Sciatic nerve (tissue), 2 donors: ENCODE measurements around the gene LINC01488. TPM values are rescaled to one million over a fixed set of nuclear protein-coding genes. Genes with fewer than 3 reads are reported as not detected.

ENCODE experiments used
- ATAC-seq: fragments of 200-7000 bp; cut with Tn5 transposase; one replicate; pipeline ENCODE4 v1.9.1; 2020; ENCODE audit warnings: mild to moderate bottlenecking, moderate library complexity
- DNase-seq: peaks from one replicate; pipeline ENCODE4 v3.0.0-alpha.2; 2020; ENCODE audit warnings: low spot score
- intact Hi-C: fragments of 100-400 bp; cut with DNase I; formaldehyde crosslinking; loops from one replicate; pipeline ENCODE4 v1.14.2; 2022
- total RNA-seq: library from RNA; stranded (reverse); fragmentation: NEBNext Ultra II Directional; extraction: Animal tissue kit (Norgen Biotek cat#: 25700); gene quantifications from one replicate; pipeline ENCODE4 v1.2.1, GENCODE V29; 2021
- donor health status: DM: no; HTN: no; CAD: no.
- donor health status: DM: no; HTN: no; CAD: no.

LINC01488 gene
- total RNA-seq = not detected

DNA sequence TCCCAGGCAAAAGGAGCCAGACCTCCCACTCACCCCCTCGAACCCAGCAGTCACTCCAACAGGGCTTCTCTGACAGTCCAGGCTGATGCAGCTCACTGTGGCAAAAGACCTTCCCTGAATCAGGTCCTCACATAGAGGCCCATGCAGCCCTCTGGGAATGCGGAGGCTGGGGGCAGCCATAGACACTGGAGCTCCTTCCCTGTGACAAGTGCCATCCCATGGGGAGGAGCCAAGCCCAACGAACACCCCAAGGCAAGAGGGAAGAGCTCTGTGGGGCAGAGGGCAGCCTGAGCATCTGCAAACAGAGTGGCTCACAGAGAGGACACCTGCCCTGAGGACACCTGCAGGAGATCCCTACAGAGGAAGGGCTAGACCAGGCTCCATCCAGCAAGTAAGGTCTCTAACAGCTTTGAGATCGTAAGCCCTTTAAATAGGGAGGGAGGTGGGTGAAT is at the start of gene LINC01488:
Gene LINC01488, plus strand, starts transcription at position 271 of the 452 bp plus-strand sequence.
- DNase-seq (no peak), ATAC-seq (no peak)
- intact Hi-C loops = no loop called here

DNA sequence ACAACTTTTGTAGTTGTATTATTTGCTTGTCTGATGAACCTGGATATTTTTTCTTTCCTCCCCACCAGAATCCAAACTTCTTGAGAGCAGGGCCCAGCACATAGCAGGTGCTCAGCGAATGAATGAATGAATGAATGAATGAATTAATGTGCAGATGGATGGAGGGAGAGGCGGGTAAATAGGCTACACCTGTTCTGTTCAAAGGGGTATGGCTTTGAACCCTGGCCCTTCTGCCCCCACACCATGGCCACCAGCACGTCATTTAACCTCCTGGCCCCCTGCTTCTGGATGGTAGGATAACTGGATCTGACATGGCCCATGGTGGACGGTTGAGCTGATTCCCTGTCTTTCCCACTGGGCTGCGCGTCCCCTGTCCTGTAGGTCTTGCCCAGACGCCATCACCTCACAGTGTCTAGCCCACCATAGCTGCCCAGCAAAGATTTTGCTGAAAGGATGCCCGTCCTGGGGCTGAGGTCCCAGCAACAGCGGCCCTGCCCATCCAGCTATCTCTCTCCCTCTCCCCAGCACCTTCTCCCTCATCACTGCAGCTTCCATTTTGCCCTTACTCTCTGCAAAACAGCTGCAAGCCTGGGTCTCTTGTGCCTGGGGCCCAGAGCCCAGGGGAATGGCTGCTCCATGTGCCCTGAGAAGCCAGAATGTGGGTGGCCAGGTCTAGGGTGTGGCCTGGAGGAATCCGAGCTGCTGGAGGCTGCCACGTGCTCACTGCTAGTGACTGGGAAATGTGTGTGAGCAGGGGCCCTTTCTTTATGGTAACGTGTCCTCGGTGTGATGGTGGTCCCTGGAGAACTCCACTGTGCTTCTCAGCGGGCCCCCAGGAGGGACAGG is 49.3 kb upstream of the LINC01488 start:
- ATAC-seq (no peak), DNase-seq (no peak)
- intact Hi-C loops = no loop called here

DNA sequence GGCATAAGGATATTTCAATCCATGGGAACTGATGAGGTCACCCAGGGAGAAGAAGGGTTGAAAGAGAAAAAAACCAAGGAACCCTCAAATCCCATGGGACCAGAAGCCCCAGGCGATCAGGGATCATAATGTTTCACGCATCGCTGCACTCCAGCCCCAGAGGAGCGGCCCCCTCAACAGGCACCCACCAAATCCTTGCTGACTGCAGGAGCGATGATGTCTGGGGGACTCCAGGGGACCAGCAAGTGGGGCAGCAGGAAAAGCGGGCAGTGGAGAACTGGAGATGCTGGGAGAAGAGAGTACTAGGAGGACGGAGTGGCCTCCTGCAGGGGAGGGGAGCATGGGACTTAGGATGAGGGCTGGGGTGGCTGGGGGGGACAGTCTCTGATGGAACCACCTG is 47.7 kb upstream of the LINC01488 start:
- DNase-seq (no peak), ATAC-seq (no peak)
- intact Hi-C loops = no loop called here

DNA sequence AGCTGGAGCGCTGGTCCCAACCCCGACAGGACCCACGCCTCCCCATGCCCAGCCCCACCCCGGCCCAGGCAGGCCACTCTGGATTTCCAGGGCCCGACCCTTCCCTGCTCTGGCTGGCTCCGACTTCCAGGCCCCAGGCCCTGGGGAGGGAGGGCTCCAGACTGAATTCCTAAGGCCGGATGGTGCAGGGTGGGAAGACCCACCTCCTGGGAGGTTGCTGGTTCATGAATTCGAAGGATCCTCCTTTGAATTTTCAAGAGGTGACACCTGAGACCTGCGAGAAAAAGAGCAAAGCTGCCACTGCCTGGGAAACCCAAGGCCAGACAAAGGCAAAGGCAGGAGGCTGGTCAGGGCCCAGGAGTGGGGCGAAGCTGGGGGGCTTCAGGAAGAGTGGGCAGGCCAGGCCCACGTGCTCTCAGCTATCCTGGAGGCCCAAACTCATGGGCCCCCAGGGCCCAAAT is 47.0 kb upstream of the LINC01488 start:
- intact Hi-C loops = no loop called here
- no peak for ATAC-seq
- no peak for DNase-seq

DNA sequence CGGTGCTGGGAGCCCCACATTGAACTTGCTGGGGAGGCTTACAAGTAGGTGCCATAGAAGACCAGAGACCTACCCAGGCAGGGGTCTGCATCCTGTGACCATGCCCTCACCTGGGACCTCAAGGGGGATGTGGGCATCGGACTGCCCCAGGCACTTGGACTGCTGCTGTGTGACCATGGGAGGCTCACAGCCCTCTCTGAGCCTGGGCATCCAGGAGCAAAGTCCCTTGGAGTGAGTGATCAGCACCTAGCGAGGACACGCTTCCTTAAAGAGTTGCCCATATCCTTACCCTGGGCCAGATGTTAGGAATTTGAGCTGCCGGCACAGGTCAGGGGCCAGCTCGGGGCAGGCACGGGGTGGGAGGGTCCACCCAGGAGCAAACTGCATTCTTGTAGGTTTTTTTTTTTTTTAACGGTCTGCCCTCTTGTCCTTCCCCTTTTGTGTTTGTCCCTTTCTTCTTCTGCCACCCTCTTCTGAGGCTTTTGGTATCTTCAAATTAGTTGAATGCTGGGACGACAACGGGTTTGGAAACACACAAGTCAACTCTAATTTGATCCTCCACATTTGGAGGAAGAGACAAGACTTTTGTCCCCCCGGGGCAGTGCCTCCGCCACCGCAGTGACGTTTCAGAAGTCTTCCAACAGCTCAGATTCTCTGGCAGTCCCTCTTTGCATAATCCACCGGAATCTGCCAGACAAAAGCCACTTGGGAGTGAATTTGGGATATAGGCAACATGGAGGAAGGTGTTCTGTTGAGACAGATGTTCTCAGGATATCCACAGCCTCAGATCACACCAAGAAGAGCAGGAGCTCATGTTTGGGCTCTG is 46.1 kb upstream of the LINC01488 start:
- DNase-seq (no peak), ATAC-seq (no peak)
- intact Hi-C loops = no loop called here

DNA sequence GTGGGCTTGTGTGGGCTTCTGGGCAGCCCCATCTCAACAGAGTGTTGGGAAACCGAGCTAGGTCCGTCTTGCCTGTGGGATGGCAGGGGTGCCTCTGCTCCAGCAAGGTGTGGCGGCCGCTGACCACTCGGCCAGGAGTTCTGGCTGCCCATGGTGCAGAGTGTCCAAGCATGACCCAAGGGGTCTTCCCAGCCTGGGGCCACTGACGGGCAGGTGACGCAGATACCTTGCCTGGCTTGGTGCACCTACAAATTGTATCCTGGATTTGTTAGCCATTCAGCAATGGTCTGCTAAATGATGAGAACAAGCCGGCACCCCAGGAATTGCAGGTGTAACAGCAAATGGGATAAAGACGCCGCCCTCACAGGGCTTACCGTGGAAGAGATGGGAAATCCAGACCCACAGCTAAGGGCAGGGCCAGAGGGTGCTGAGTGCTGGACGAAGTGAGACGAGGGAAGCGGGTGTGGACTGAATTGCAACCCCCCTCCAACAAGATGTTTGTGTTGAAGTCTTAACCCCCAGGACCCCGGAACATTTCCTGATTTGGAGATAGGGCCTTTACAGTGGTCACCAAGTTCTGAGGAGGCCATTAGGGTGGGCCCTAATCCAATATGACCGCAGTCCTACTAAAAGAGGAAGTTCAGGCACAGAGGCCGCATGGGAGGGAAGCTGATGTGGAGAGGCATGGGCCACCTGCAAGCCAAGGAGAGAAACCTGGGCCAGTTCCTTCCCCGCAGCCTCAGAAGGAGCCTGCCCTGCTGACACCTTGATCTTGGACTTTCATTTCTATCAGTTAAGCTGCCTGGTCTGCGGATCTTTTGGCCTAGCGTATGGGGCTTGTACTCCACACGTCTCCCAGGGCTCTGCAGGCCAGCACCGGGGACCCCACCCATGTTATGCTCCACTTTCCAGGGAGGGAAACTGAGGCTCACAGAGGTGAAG is 45.2 kb upstream of the LINC01488 start:
- intact Hi-C loops = no loop called here
- DNase-seq (no peak), ATAC-seq (no peak)

DNA sequence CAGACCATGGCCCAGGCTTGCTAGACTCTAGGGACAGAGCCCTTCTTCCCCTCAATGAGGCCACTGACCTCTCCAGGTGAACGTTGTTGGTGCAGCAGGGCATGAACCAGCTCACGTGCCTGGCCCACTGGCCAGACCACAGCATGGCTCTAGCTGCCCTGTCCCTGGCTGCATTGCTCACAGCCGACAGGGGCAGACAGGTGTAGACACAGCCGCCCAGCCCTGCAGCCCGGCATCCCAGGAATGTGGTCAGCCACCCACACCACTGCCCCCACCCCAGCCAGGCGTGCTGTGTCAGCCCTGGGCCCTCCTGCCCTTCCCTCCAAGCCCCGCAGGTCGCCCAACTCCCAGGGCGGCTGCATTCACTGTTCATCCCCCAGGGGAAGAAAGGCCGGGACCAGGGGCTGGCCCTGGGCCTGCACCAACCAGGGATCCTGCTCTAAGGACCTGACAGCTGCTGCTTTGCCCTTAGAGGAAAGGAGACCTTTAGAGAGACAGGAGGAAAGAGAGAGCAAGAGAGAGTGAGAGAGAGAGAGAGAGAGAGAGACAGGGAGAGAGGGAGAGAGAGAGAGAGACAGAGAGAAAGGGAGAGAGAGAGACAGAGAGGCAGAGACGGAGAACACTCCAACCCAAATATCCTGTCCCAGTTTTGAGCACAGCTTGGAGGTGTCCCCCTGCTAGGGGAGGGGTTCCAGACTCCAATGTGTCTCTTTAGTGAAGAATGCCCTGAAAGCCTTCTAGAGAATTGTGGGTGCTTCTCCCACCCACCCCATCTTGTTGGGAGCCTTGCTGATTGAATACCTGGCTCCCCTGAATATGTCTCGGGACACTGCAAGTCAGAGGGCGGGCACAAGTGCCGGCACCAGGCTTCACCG is 44.2 kb upstream of the LINC01488 start:
- ATAC-seq = no peak
- intact Hi-C loops = no loop called here
- no peak for DNase-seq

DNA sequence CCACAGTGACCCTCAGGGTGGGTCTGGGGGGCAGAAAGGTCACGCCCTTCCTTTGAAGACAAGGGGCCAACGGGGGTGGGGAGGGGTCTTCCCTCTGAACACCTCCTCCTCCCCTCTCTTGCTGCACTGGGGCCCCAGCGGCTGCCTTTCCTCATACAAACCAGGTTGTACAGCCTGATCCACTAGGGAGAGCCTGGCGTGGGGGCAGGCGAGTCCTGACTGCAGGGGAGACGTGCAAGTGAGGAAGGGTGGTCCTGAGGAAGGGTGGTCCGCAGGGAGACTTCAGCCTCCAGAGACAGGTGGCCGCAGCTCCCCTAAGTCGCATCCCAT is 43.6 kb upstream of the LINC01488 start:
- no peak for ATAC-seq
- intact Hi-C loops = no loop called here
- DNase-seq = no peak

DNA sequence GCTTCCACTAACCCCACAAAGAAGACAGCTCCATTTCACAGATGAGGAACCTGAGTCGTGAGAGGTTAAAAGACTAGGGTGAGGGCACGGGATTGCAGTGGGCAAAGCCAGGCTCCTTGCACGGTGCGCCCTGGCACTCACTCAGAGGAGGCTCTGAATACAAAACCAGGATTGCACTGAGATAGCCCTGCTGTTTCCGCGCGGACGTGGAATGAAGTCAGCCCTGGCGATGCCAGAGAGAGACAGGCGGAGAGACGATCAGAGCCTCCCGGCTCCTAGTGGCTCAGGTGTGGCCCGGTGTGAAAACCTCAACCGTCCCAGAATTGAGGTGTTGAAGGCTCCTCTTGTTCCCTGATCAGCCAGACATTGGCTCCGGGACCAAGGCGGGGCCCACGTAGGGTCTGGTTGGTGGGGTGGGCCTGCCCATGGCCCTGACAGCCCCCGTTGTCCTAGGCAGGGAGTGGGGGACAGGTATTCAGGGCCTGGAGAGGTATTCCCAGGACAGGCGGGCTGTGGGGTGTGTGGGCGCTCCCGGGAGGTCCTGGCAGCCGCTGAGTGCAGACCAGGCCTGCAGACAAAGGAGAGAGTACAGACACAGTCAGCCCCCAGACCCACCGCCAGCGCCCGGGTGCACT is 43.1 kb upstream of the LINC01488 start:
- no peak for ATAC-seq
- no peak for DNase-seq
- intact Hi-C loops = no loop called here

DNA sequence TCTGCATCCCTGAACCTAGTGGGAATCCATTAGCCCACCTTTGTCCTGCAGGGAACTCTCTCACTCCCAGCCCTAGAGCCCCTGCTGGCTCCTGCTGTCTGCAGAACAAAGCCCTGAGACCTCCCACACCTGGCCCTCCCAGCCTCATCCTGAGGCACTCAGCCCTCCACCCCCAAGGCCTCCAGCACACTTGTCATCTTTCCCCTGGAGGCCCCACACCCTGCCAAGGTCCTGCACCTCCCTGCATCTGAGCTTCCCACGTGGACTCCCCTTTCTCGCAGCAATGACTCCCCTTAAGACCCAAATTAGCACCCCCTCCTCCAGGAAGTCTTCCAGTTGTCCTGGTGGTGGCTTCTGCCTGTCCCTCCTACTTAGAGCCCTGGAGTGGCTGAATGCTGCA is 42.3 kb upstream of the LINC01488 start:
- intact Hi-C loops = no loop called here
- ATAC-seq = no peak
- no peak for DNase-seq

DNA sequence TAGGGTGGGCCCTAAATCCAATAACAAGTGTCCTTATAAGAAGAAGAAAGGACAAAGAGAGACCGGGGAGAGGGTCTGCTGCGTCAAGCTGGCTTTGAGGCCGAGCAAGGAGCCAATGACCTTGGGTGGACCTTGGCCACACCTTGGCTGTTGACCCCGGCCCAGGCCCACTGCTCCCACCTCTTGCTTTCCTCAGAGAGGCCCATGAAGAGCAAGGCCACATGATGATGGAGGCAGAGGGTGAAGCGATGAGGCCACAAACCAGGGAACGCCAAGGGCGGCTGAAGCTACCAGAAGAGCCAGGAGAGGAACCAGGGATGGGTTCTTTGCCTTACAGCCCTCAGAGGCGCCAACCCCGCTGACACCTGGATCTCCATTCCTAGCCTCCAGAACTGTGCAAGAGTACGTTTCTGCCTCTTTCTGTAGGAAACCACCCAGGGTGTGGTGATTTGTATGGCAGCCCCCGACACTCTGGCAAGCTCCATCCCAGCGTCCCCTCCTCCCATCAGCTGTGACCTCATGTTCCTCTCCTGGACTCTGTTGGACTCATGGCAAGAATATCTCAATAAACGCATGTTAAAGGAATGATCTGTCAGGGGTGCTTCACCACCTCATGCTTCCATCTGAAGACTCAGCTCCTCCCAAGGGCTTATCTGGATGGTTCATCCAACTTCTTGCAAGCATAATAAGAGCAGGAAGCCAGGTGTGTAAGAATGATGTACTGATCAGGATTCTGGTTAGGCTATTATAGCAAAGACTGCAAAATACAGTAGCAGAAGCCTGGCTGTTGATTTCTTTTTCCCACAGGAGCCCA is 41.6 kb upstream of the LINC01488 start:
- intact Hi-C loops = loop anchor here (5.0 kb wide), 1 partner anchor 197 kb away; no protein-coding TSS in a partner anchor
- no peak for ATAC-seq
- DNase-seq = no peak

DNA sequence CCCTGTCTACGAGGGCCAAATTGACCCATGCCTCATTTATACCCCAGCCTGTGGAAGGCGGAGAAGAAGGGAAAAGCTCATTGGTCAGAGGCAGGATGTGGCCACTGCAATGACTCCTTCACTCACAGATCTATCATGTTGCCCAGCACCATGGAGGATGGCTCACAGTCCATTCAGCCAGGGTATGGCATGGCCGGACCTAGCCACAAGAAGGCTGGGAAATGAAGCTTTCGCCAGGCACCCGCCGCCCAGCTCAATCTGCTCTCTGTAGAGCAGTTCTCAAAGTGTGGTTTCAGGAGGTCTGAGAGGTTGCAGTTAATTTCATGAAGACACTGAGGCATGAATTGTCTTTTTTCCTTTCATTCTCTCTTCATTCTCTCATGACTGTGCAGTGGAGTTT is 40.6 kb upstream of the LINC01488 start:
- intact Hi-C loops = loop anchor here (5.0 kb wide), 1 partner anchor 196 kb away; no protein-coding TSS in a partner anchor
- no peak for DNase-seq

DNA sequence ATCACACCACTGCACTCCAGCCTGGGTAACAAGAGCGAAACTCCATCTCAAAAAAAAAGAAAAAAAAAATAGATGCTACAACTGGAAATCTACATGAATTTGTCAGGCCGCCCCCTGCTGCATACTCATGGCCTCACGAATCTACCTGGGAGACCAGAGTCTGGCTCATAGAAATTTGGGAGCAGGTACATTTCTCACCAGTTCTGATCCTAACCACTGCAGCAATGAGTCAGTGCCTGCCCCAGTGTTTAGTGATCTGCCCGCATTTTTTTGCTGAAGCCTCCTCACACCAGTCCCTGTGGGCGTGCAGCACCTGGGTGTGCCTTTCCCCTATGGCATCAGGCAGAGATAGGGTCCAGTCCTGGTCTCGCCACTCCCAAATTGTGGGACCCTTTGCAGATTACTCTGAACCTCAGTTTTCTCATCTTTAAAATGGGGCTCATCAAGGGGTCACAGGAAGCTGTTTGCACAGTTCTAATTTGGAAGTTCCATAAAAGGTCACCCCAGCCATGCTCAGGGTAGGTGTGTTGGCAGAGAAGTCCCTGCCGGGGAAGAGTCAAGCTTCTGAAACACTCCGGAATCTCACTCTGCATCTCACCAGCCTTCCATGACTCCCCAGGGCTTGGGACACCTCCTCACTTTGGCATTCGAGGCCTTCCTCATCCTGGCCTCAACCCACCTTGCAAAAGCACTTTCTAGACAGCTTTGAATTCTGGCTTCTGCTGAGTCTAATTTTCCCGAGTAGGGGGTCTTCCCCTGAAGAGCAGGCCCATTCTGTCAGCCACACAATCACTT is 39.3 kb upstream of the LINC01488 start:
- no peak for DNase-seq
- intact Hi-C loops = loop anchor here (5.0 kb wide), 1 partner anchor 195 kb away; no protein-coding TSS in a partner anchor

More for the DNA sequence above, 40.6 kb upstream of the LINC01488 start:
- ATAC-seq = no peak

DNA sequence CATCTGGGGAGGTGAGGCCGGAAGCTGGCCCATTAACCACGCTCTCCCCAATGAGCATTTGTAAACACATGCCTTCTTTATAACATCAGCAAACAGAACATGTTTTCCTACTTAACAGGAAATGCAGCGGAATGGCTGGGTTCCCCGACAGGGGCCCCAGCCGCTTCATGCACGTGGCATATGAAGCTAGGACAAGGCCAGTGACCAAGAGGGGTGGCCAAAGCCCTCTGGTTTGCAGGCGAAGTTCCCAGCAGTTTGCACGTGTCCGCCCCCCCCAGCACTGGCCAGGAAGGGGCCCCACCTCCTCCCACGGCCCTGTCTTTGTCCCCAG is 38.7 kb upstream of the LINC01488 start:
- intact Hi-C loops = loop anchor here (5.0 kb wide), 1 partner anchor 195 kb away; no protein-coding TSS in a partner anchor
- ATAC-seq = peak; percentile 35
- no peak for DNase-seq

More for the DNA sequence above, 39.3 kb upstream of the LINC01488 start:
- no peak for ATAC-seq

DNA sequence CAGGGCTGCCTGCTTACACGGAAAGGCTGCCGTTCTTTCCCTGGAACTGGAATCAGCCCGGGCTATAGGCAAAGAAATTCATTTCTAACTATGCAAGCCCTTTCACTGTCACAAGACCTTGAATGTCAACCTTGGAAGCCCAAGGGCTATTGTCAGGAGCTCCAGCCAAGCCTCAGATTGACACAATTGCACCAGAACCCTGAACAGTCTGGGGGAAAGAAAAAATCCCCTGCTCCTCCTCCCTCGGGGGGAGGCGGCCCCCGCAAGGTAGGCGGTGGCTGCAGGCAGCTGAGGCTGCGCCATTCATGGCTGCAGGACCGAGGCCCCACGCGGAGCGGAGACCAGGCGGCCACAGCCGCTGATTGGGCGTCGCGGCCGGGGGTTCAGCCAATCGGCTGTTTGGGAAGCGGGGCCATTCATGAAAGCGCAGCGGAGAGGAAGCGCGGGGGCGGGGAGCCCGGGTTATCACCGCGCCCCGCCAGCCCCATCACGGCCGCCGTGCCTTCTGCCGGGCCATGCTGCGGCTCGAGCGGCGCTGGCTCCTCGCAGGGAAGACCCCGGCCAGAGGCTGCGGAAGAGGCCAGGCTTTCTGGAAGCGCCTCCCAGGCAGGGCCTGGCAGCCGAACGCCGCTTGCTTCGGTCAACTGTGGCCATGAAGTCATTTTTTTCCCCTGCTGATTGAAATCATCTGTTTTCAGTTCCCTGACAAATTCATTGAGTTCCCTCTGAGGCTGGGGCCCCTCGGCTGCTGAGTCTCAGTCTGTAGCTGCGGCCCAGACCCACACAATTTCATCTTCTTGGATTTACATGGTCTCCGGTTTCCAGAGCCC is 38.1 kb upstream of the LINC01488 start:
- intact Hi-C loops = loop anchor here (5.0 kb wide), 1 partner anchor 194 kb away; no protein-coding TSS in a partner anchor
- DNase-seq (peak; percentile 95), ATAC-seq (peak; percentile 89)
